GM18505 (cell line): Measurements from ENCODE around the gene SLC25A53.

Source experiments
- ATAC-seq: cut with Tn5 transposase; IDR thresholded peaks from one replicate; pipeline ENCODE4 v1.9.1; 2021; ENCODE audit not compliant: unreplicated experiment
- POLR2A ChIP-seq: IDR thresholded peaks from 4 replicates; pipeline ENCODE4 v1.6.1; 2011; ENCODE audit warnings: borderline replicate concordance; ENCODE audit not compliant: insufficient read depth, insufficient read length; ENCODE audit errors: extremely low read depth

SLC25A53 gene

GRCh38 chrX:104113222-104113965 is 43.4 kb downstream of the SLC25A53 start:
- no peak for TF ChIP-seq POLR2A
- peak; percentile 44 for ATAC-seq

- peak; percentile 72 for ATAC-seq
- peak; percentile 59 for TF ChIP-seq POLR2A
Observed at GRCh38 chrX:104112326-104112951, 44.4 kb downstream of the SLC25A53 start, which contains the start of gene ZCCHC18. ZCCHC18 (plus strand) TSS chrX:104112523; CDS start chrX:104114112, 1,589 bp downstream.

- ATAC-seq, result peak; percentile 39
Observed at GRCh38 chrX:104110491-104111240, 46.1 kb downstream of the SLC25A53 start.

- ATAC-seq, result no peak
- no peak for TF ChIP-seq POLR2A
Observed at GRCh38 chrX:104108955-104109354, 47.9 kb downstream of the SLC25A53 start.

- no peak for TF ChIP-seq POLR2A
- no peak for ATAC-seq
Observed at GRCh38 chrX:104105330-104106262, 51.2 kb downstream of the SLC25A53 start.

- no peak for TF ChIP-seq POLR2A
- no peak for ATAC-seq
Observed at GRCh38 chrX:104104676-104105075, 52.1 kb downstream of the SLC25A53 start.

GRCh38 chrX:104098919-104099318 is 57.9 kb downstream of the SLC25A53 start:
- ATAC-seq, result no peak

GRCh38 chrX:104098151-104098808 is 58.5 kb downstream of the SLC25A53 start:
- ATAC-seq, result peak; percentile 68

More at GRCh38 chrX:104098919-104099318, 57.9 kb downstream of the SLC25A53 start:
- no peak for TF ChIP-seq POLR2A

GRCh38 chrX:104085919-104086318 is 70.9 kb downstream of the SLC25A53 start:
- ATAC-seq, result no peak
- no peak for TF ChIP-seq POLR2A

More at GRCh38 chrX:104098151-104098808, 58.5 kb downstream of the SLC25A53 start:
- no peak for TF ChIP-seq POLR2A

- no peak for TF ChIP-seq POLR2A
- no peak for ATAC-seq
Observed at GRCh38 chrX:104085477-104085876, 71.3 kb downstream of the SLC25A53 start.

GRCh38 chrX:104084534-104085277 is 72.1 kb downstream of the SLC25A53 start:
- no peak for TF ChIP-seq POLR2A
- ATAC-seq, result no peak
